Skeletal muscle cell (primary cell): ENCODE results near the gene SYNJ1.
"Not testable (repeated sequence)": the region's sequence is repeated elsewhere in the genome, so short reads cannot be mapped to it uniquely, and the experiment has no call there.

Source experiments
- DNase-seq: peaks from one replicate; pipeline ENCODE4 v3.0.0-alpha.2; 2010; ENCODE audit warnings: low read depth
- H3K4me3 ChIP-seq: 2 replicates; pipeline ENCODE4 v1.5.1; 2011; ENCODE audit warnings: low read depth, mild to moderate bottlenecking, control low read depth, low read length, moderate library complexity

Gene SYNJ1

DNA sequence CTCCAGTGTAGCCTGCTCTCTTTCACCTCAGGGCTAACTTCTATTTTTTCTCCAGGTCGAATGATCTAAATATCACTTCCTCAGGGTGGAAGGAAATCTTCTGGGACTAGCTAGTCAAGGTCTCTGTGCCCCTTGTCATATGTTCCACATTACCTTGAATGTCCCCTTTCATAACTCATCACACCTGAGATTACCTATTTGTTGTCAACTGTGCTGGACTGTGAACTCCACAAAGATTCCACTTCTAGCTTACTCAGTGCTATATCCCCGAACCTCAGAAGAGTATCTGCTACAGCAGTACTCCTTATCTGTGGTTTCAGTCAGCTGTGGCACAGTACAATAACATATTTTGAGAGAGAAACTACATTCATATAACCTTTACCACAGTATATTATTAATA lies 14.6 kb upstream of the SYNJ1 start:
- no peak overlapping the region for H3K4me3 ChIP-seq
- DNase-seq: no peak

DNA sequence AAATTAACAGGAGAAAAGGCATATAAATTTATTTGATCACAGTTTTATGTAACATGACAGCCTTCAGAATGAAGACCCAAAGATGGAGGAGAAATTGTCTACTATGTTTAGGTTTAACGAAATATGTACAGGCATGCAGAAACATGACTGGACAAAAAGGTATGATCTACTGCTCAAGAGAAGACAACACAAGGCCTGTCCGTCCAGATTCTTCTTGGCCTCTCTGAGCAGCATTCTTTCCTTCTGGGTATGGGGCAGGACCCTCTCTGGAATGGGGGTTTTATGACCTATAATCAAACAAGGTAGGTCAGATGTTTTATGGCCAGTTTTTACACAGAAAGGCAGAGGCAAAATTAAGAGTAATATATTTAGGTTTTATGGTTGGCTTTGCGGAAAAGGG lies 13.5 kb upstream of the SYNJ1 start:
- no peak overlapping the region for H3K4me3 ChIP-seq
- no peak for DNase-seq

DNA sequence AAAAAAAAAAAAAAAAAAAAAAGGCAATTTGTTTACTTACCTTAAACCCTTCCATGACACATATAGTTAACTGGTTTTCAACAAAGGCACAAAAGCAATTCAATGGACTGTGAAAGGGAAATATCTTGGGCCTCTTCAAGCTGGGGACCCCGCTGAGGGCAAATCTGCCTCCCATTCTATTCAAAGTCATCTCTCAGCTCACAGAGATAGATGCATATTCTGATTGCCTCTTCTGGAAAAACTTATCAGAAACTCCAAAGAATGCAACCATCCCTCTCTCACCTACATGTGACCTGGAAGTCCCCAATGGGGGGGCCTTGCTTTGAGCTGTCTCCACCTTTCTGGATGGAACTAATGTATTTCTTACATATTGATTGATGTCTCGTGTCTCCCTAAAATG lies 12.1 kb upstream of the SYNJ1 start:
- no peak for DNase-seq
- H3K4me3 ChIP-seq: no peak overlapping the region

DNA sequence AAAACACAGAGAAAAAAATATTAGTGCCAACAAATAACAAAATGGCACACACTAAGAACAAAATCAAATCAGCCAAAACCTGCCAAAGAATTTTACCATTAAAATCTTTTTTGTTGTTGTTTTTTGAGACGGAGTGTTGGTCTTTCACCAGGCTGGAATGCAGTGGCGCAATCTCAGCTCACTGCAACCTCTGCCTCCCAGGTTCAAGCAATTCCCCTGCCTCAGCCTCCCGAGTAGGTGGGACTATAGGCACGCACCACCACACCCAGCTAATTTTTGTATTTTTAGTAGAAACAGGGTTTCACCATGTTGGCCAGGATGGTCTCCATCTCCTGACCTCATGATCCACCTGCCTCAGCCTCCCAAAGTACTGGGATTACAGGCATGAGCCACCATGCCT lies 8.3 kb upstream of the SYNJ1 start:
- not testable (repeated sequence) for DNase-seq, H3K4me3 ChIP-seq

DNA sequence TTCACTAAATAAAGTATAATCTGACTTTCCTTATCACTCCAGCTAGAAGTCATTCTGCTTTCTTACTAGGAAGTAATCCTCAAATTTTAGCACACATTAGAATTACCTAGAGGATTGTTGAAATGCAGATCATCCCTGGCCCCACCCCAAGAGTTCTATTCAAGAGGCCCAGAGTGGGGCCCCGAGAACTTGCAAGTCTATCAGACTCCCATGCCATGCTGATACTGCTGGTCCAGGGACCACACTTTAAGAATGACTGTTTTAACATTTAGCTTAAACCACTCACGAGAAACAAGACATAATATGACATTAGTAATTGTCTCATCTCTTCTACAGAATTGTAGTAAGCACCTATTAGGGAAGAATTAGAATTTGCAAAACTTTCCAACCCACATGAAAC lies 7.7 kb upstream of the SYNJ1 start:
- DNase-seq: no peak
- no peak overlapping the region for H3K4me3 ChIP-seq

DNA sequence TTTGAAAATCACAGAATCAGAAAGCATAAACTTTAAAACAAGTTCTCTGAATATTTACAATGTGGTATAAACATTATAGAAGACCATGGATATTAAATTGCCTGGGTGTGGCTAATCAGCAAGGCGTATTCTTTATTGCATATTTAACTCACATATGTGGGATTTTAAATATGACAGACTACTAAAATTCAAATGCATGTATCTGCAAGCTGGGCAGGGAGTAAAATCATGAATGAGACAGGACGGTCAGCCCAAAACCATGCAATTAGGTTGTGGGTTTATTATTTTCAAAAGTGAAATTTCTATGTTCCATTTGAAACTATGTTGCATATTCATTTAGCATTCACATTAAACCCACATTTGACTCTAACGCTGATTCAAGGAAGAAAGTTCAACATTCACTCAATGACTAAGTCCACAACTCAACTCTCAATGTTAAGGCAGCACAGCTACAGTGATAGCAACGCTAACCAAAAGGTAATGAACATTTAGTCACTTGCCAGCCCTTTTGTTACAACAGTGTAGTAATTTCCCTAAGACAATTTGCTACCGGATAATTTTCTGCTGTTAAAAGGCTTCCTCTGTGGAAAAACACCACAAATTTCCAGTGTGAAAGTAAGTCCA lies 6.3 kb upstream of the SYNJ1 start:
- DNase-seq: no peak
- no peak overlapping the region for H3K4me3 ChIP-seq

DNA sequence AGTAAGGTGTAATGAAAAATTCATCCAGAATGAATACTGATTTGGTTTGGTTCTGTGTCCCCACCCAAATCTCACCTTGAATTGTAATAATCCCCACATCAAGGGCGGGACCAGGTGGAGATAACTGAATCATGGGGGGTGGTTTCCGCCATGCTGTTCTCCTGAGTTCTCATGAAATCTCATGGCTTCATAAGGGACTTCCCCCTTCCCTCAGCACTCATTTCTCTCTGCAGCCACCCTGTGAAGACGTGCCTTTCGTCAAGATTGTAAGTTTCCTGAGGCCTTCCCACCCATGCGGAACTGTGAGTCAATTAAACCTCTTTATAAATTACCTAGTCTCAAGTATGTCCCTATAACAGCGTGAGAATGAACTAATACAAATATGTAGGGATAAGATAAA lies 5.5 kb upstream of the SYNJ1 start:
- H3K4me3 ChIP-seq: no peak overlapping the region
- no peak for DNase-seq

DNA sequence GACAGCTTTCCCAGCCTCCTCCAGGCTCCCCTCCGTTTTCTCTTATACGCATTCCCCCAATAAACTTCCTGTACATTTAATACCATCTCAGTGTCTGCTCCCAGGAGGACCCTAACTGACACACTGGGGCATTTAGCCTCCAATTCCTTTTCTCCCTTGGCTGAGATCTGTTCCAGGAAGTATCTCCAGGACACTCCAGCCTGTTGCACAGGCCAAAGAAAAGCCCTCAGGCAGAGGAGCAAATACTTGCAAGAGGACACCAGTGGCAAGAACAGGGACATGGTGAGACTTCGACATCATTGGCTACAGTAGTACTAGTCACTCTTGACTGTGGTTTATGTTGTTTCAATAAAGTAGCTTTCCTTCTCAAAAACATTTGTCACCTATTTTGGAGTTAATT lies 4.7 kb upstream of the SYNJ1 start:
- DNase-seq: no peak
- H3K4me3 ChIP-seq: no peak overlapping the region

DNA sequence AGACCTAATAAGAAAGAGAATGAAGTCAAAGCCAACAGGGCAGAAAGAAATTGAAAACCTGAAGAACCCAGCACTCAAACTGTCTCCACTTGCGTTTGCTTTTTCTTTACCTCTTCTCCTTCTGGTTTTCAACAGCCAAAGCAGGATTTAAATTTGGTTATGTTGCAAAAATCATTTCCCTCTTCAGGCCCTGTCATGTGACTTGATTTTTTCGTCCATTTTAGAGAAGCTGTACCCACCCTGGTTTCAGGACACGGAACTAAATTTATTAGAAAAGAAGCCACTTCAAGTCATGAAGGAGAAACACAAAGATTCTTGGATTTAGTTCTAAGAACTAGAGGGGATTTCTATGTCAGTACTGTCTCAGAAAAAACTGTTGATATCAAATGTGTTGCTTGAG lies 1.0 kb upstream of the SYNJ1 start:
- peak overlapping the region; percentile 69 for H3K4me3 ChIP-seq
- no peak for DNase-seq

DNA sequence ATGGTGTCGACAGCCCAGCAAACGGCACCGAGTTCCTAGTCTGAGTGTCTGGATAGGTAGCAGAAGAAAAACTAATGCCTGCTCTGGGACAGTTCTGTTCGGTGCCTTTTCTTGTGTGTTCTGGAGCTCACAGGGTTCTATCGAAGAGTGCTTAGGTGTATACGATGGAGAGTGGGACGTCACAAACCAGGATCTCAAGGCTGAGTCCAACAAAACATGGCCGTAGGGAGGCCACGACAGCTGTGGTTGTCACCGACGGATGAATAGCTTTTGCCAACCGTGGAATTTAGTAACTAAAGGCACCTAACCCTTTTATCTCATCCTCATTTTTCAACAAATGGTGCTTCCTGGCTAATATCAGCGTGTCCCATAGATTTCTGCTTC lies 635 bp upstream of the SYNJ1 start:
- H3K4me3 ChIP-seq: peak overlapping the region; percentile 69
- DNase-seq: no peak

DNA sequence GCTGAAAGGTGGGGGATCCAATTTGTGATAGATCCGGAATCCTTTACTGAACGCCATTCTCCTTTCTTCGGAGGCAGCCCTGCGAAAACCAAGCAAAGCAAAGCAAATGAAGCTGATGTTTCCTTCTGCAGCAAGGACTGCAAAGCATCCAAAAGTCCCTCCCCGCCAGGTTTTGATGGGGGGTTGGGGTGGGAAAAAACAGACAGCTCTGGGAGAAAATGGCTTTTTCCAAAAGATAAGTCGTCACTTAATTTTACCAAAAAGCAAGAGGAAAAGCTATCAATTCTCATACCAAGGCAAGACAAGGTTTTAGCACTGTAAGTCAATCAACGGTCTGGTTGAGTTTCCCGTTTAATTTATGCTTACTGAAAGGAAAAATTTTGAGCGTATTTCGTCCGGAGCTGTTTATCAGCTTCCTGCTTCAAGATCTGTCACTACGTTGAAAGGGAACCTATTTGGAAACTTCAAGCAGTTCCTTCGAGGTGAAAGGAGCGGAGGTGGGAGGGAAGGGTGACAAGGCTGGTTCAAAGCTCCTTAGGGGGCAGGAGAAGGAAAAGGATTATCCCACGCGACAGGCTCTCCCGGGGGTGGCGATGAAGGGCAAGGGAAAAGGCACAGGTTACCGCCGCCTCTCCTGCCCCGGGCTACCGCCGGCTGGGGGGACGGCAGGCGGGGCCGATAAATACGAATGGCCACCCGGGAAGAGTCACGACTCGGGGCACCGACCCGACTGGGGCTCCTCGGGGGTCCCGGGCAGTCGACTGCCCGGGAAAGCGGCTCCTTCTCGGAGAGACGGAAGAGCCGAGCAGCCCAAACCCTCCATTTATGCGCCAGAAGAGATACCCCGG lies 750 bp downstream of the SYNJ1 start:
- peak overlapping the region; percentile 69 for H3K4me3 ChIP-seq
- DNase-seq: no peak

DNA sequence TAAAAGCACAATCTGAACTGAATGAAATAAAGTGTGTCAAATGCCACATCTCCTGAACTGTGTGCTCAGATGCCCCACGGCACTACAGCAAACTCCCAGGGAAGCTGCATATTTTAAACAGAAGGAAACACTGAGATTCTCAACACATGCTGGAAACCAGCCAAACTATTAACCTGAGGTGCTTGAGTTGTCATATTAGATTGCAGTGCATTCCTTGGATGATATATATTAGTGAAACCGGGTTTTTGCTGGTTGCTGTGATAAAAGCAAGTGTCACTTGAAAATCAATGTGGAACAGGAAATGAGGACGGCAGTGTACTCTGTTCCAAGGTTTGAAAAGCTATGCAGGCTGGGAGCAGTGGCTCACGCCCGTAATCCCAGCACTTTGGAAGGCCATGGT lies 8.7 kb downstream of the SYNJ1 start:
- H3K4me3 ChIP-seq: no peak overlapping the region

DNA sequence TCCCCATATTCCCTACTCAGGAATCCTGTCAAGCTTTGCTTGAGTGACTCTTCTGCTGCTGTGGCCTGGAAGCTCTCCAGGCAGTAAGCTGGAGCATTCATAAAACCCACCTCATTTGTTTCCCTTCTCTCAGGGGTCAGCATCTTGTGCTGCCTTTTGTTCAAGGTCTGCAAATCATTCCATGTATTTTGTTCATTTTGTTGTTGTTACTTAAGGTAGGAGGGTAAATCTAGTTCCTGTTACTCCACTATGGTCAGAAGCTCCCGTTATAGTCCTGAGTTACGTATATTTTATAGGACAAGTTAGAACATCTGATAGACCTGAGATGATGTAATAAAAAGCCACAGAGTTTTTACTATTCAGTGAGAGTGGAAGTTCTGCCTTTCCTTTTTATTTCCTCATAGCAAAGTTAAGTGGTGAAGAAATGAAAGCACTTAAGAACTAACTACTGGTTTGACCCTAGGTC lies 9.9 kb downstream of the SYNJ1 start:
- H3K4me3 ChIP-seq: no peak overlapping the region
- no peak for DNase-seq

More for the DNA sequence above, 8.7 kb downstream of the SYNJ1 start:
- DNase-seq: no peak

DNA sequence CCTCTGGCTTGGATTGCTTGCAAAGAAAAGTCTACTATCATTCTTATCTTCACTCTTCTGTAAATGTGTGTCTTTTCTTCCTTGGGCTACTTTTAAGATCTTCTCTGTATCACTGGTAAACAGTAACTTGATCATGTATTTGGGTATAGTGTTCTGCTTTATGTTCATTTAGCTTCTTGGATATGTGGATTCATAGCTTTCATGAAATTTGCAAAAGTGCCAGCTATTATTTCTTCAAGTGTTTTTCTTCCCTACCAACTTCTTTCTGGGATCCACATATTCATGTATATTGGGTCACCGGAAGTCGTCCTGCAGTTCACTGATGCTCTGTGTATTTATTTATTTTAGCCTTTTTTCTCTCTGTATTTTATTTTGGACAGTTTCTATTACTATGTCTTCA lies 11.3 kb downstream of the SYNJ1 start:
- DNase-seq: no peak
- H3K4me3 ChIP-seq: no peak overlapping the region

DNA sequence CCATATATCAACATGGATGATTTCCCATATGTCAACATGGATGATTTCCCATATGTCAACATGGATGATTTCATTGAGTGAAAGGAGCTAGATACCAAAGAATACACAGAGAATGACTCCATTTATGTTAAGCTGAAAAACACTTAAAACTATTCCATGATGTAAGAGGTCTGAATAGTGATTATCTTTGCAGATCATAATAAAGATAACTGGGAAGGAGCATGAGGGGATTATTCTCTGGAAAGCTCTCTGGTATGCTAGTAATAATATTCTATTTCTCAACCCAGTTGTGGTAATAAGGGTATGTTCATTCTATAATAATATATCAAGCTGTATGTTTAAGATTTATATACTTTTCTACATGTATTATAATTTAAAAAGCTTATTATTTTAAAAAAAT lies 14.1 kb downstream of the SYNJ1 start:
- DNase-seq: no peak
- H3K4me3 ChIP-seq: no peak overlapping the region

DNA sequence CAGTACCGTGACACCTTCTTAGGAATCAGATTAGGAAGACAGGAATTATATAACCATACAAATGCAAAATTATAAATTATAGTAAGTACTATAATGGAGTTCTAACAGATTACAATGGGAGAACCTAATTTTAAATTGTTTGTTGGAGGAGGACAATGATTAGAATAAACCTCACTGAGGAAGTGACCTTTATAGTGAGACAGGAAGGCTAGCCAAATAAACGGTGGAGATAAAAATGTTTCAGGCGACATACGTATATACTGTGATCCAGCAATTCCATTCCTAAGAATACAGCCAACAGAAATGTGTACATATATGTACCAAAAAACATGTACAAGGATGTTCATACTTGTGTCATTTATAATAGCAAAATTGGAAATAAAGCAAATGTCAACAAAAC lies 15.2 kb downstream of the SYNJ1 start:
- no peak overlapping the region for H3K4me3 ChIP-seq
- no peak for DNase-seq

DNA sequence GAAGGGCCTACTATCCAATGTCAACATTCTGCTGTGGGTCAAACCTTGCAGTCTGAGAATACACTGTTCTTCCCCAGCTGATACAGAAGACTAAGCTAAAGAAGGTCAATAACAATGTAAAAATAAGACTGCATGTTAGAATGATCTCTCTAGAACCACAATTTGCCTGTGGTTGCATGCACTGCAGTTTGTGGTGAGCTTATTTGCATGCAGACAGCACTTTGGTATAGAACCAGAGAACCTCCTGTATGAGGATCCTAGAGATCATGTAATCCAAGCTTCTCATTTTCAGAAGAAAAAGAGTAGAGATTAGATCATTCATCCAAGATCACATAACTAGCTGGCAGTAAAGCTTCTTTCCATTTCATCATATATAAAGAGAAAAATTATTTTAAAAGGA lies 15.8 kb downstream of the SYNJ1 start:
- no peak for DNase-seq

DNA sequence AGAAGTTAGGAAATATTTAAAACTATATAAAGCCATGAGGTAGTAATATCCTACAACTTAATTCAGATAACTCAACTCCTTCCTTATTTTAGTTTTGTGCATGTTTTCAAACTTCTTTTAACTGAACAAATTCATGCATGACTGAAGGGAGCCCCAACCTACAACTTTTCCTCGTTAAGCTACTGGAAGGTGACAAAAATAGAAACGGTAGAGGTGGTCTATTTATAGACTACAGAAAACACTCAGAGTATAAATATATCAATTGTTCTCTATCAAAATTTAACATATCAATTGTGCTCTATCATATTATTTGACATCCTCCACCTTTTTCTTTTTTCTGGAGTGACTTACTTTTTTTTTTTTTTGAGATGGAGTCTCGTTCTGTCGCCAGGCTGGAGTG lies 16.8 kb downstream of the SYNJ1 start:
- no peak overlapping the region for H3K4me3 ChIP-seq
- no peak for DNase-seq

More for the DNA sequence above, 15.8 kb downstream of the SYNJ1 start:
- no peak overlapping the region for H3K4me3 ChIP-seq

DNA sequence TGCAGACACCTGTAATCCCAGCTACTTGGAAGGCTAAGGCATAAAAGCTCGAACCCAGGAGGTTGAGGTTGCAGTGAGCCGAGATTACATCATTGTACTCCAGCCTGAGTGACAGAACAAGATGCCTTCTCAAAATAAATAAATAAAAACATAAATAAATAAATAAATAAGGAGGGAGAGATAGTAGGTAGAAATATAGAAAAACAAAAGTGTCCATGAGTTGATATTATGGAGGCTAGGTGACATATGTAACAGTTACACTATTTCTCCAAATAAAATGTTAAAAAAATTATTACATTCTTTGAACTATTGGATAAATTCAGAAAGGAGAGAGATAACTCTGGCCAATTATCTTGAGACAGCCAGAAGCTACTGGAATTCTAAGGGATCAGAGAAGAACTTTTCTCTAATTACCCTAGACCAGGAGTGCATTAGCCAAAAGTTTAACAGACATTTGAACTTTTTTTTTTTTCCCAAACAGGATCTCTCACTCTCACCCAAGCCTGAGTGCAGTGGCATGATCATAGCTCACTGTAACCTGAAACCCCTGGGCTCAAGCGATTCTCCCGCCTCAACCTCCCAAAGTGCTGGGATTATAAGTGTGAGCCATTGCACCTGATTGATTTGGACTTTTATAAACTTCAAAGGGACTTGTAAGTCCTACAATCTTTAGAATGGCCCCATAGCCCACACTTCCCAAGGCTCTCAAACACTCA lies 17.6 kb downstream of the SYNJ1 start:
- DNase-seq: no peak
- no peak overlapping the region for H3K4me3 ChIP-seq

DNA sequence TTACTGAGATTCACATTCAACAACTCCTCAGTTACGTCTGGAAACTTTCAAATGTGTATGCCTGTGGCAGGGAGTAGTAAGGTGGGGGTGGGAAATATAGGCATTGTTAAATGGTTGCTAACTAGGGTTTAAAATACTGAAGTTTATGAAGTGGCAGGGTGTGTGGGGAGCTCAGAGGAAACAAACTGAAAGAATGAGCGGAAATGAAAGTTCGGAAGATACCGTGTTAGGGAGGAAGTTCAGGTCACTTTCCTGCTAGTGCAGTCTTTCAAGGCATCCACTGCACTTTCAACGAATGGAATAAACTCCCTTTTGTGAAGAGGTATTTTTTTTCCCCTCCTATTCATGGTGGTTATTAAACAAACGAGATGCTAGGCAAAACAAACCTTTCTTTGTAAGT lies 19.7 kb downstream of the SYNJ1 start:
- no peak for DNase-seq
- no peak overlapping the region for H3K4me3 ChIP-seq

DNA sequence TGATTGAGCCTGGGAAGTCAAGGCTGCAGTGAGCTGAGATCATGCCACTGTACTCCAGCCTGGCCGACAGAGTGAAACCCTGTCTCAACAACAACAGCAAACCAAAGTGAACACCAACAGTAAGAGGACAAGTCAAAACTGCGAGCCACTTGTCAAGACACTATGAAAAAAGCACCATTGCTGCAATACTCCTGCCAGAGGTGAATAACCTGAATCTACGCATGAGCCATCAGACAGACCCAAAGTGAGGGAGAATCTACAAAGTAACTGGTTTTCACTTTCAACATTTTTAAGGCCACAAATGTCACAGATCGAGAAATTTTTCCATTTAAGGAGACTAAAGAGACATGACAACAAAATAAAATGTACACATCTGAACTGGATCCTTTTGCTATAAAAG lies 21.9 kb downstream of the SYNJ1 start:
- no peak overlapping the region for H3K4me3 ChIP-seq
- DNase-seq: no peak
